ENCODE data around the gene FBXL7. TPM values are rescaled to one million over a fixed set of nuclear protein-coding genes. Genes with fewer than 3 reads are reported as not detected.

The FBXL7 gene
- total RNA-seq, 1 donor from 2014 or later: 70.7 TPM

GRCh38 chr5:15700373-15700772, 200.4 kb downstream of the FBXL7 start:
- Mint-ChIP-seq H3K9me3 (peaks cover 4% of the 10 kb centered on the region), H3K4me1 (peaks cover 57% of the 10 kb centered on the region), H3K27ac (peak overlapping the region; percentile 44), H3K4me3 (no peak overlapping the region), H3K36me3 (peaks cover 2% of the 10 kb centered on the region), H3K27me3 (ENCODE audit: low read depth) (no peaks in the 10 kb centered on the region)
- TF ChIP-seq CTCF (IDR thresholded peaks at IDR 0.05; ENCODE audit: unreplicated experiment): no peak
- no peak for DNase-seq (ENCODE audit: low spot score in 2 of 2, unreplicated experiment in 2 of 2)

- H3K27ac Mint-ChIP-seq: no peak overlapping the region
- DNase-seq (ENCODE audit: low spot score in 2 of 2, unreplicated experiment in 2 of 2): no peak
- peaks cover 50% of the 10 kb centered on the region for H3K4me1 Mint-ChIP-seq
- TF ChIP-seq CTCF (IDR thresholded peaks at IDR 0.05; ENCODE audit: unreplicated experiment): no peak
- H3K27me3 Mint-ChIP-seq (ENCODE audit: low read depth): no peaks in the 10 kb centered on the region
- H3K36me3 Mint-ChIP-seq: peaks cover 2% of the 10 kb centered on the region
- peaks cover 5% of the 10 kb centered on the region for H3K9me3 Mint-ChIP-seq
- no peak overlapping the region for H3K4me3 Mint-ChIP-seq
These were observed 202.1 kb downstream of the FBXL7 start for GRCh38 chr5:15702102-15702501.

- DNase-seq (ENCODE audit: low spot score in 2 of 2, unreplicated experiment in 2 of 2): no peak
- Mint-ChIP-seq H3K27ac (peak overlapping the region; percentile 49), H3K36me3 (peaks cover 6% of the 10 kb centered on the region), H3K4me3 (no peak overlapping the region), H3K27me3 (ENCODE audit: low read depth) (no peaks in the 10 kb centered on the region), H3K4me1 (peaks cover 48% of the 10 kb centered on the region), H3K9me3 (peaks cover 5% of the 10 kb centered on the region)
- no peak for TF ChIP-seq CTCF (IDR thresholded peaks at IDR 0.05; ENCODE audit: unreplicated experiment)
These were observed 203.9 kb downstream of the FBXL7 start for GRCh38 chr5:15703901-15704300.

- TF ChIP-seq CTCF (IDR thresholded peaks at IDR 0.05; ENCODE audit: unreplicated experiment): no peak
- Mint-ChIP-seq H3K36me3 (peaks cover 7% of the 10 kb centered on the region), H3K27me3 (ENCODE audit: low read depth) (no peaks in the 10 kb centered on the region), H3K4me1 (peaks cover 45% of the 10 kb centered on the region), H3K4me3 (no peak overlapping the region), H3K27ac (peak overlapping the region; percentile 90), H3K9me3 (peaks cover 5% of the 10 kb centered on the region)
- DNase-seq (ENCODE audit: low spot score in 2 of 2, unreplicated experiment in 2 of 2): no peak
These were observed 204.5 kb downstream of the FBXL7 start for GRCh38 chr5:15704397-15704947.

- H3K4me1 Mint-ChIP-seq: peaks cover 19% of the 10 kb centered on the region
- TF ChIP-seq CTCF (IDR thresholded peaks at IDR 0.05; ENCODE audit: unreplicated experiment): no peak
- H3K4me3 Mint-ChIP-seq: no peak overlapping the region
- H3K9me3 Mint-ChIP-seq: peaks cover 20% of the 10 kb centered on the region
- H3K36me3 Mint-ChIP-seq: peaks cover 25% of the 10 kb centered on the region
- DNase-seq (ENCODE audit: low spot score in 2 of 2, unreplicated experiment in 2 of 2): no peak
- peak overlapping the region; percentile 53 for H3K27ac Mint-ChIP-seq
- no peaks in the 10 kb centered on the region for H3K27me3 Mint-ChIP-seq (ENCODE audit: low read depth)
These were observed 207.7 kb downstream of the FBXL7 start for GRCh38 chr5:15707631-15708030.

- H3K36me3 Mint-ChIP-seq: peaks cover 28% of the 10 kb centered on the region
- TF ChIP-seq CTCF (IDR thresholded peaks at IDR 0.05; ENCODE audit: unreplicated experiment): no peak
- H3K27ac Mint-ChIP-seq: no peak overlapping the region
- DNase-seq (ENCODE audit: low spot score in 2 of 2, unreplicated experiment in 2 of 2): no peak
- no peak overlapping the region for H3K4me3 Mint-ChIP-seq
- peaks cover 21% of the 10 kb centered on the region for H3K4me1 Mint-ChIP-seq
- H3K9me3 Mint-ChIP-seq: peaks cover 26% of the 10 kb centered on the region
- H3K27me3 Mint-ChIP-seq (ENCODE audit: low read depth): no peaks in the 10 kb centered on the region
These were observed 211.9 kb downstream of the FBXL7 start for GRCh38 chr5:15711892-15712291.

Measured in mesothelial cell of epicardium (in vitro differentiated cells).